ENCODE measurements around the gene OR12D1.
"Not testable (repeated sequence)": the region's sequence is repeated elsewhere in the genome, so short reads cannot be mapped to it uniquely, and the experiment has no call there.

Gene OR12D1

DNA sequence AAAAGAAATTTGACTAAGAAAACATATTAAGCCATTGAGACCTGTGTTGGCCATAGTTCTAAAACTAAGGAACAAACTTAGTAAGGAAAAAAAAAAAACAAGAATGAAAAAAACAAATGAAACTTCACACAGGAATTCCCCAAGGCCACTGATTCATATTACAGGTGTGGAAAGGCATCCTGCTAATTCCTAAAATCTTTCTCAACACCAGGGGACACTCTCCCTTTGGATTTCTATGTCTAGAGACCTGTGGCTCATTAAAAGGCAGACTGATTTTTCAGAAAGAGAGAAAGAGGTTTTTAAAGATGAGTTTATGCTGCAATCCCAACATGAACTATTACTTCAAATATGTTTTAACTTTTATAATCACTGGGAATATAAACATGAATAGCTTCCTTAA is at the start of gene OR12D1:
Gene OR12D1 (plus strand): TSS at position 341 of the 400 bp plus-strand sequence.
- in situ Hi-C loops (cut with MboI; ENCODE audit: low pct_unique_long_range_greater_than_20kb, low sequenced_read_pairs) = no loop called here
- peak; percentile 3 for DNase-seq

DNA sequence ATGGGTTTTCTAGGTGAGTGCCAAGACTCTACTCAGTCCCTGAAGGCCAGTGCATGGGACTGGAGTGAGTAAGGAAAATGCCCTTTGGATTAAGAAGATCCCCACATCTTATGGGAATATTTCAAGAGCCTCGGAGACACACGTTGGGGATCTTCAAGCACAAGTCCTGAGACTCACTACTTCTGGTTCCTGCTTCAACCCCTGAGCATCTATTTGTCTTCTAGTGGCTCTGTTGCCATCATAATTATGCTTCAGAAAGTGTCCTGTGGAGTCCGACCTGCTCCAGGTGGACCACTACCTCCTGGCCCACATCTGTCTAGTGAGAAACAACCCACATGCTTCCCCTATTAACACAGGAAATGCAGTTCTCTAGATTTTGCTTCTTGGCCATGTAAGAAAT is 46.0 kb upstream of the OR12D1 start, which contains the start of gene OR5V1:
Gene OR5V1 (minus strand): TSS at position 101 of the 400 bp plus-strand sequence. CDS start 12,670 bp downstream, outside the sequence.
- DNase-seq = no peak
- in situ Hi-C loops (cut with MboI; ENCODE audit: low pct_unique_long_range_greater_than_20kb, low sequenced_read_pairs) = no loop called here

DNA sequence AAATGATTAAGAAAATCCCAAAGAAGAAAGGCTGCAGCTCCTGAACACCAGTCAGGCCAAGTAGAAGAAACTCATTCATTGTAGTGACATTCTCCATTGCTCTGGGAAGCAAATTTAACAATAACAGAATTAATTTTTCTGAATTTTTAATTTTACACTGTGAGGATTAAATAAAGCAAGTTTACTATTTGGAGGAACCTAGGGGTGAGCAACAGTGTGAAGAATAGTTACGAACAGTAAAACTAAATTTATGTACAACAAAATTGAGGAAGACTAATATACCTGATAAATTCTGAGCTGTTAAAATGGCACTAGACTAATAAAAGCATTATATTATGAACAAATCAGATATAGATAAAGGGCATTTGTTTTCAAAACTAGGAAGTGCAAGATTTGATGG is 39.5 kb upstream of the OR12D1 start, which contains the start of gene OR12D3:
Gene OR12D3 (minus strand): TSS at position 101 of the 400 bp plus-strand sequence. CDS start 4 bp downstream, at position 97.
- DNase-seq = no peak
- in situ Hi-C loops (cut with MboI; ENCODE audit: low pct_unique_long_range_greater_than_20kb, low sequenced_read_pairs) = no loop called here

DNA sequence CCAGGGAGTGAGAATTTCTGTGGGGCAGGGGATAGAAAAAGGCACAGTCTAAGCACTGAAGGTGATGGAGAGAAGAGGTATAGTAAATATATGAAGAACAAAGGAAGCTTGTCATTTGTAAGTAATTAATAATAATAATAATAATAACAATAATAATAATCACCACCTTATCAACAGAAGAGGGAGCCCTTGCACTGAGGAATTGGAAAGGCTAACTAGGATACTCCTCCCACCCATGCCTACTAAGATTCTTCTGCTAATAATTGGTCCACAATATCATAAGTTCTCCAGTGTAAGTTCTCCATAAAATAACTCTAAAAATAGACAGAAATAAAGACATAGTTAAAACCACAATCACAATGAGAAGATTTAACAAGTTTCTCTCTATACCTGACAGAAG is 38.7 kb upstream of the OR12D1 start:
- in situ Hi-C loops (cut with MboI; ENCODE audit: low pct_unique_long_range_greater_than_20kb, low sequenced_read_pairs) = no loop called here
- no peak for DNase-seq

DNA sequence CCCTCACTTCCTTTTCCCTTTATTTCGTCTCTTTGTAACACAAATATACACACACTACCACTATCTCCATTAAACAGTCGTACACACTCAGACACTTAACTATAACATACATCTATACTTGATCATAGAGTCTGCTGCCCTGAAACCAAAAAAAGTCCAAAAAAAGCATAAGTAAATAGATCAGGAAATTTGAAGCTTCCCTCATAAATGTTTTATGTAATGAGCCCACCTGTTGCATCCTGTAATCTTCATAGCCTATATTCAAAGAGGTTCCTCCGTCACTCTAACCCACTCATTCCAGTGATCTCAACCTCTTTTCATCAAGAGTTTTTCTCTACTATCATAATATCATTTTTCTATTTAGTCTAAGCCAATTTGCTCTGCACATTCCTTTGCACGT is 26.2 kb upstream of the OR12D1 start:
- in situ Hi-C loops (cut with MboI; ENCODE audit: low pct_unique_long_range_greater_than_20kb, low sequenced_read_pairs) = no loop called here

DNA sequence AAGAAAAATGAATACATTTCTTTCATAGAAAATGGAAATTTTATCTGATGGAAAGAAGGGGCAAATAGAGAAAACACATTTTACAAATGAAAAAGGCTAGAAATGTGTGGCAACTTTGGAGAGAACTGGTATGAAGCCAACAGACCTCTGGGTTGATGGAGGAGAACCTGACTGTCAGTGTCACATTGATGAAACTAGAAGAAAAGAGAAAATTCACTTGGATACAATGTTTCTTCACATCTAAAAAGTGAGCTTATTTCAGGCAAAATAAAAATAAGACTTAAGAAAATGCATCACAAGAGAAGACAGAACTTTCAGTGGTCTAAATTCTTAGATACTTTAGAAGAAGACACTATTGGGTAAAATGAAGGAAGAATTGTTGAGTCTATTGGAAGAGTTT is 19.4 kb upstream of the OR12D1 start, which contains the start of gene OR12D2:
Gene OR12D2 (plus strand): TSS at position 301 of the 400 bp plus-strand sequence. CDS start 1,069 bp downstream, outside the sequence.
- no peak for DNase-seq
- in situ Hi-C loops (cut with MboI; ENCODE audit: low pct_unique_long_range_greater_than_20kb, low sequenced_read_pairs) = no loop called here

More for the DNA sequence above, 26.2 kb upstream of the OR12D1 start:
- DNase-seq = no peak

DNA sequence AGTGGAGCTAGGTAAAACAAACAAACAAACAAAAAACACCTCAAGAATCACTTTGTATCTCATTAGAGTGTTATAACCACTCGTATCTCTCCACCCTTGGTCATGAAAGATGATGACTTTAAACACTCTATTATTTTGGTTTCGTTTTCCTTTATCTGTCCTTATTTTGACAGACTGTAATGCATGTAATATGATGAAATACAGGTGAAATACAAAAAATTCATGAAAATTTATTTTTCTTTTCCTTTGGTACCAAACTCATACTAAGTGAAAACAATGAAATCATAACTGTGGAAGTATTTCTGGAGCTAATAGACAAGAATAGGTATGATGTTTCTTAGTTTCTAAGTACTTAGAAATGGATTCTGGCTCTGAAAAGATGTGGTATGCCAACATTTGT is 15.2 kb upstream of the OR12D1 start:
- in situ Hi-C loops (cut with MboI; ENCODE audit: low pct_unique_long_range_greater_than_20kb, low sequenced_read_pairs) = no loop called here
- no peak for DNase-seq

DNA sequence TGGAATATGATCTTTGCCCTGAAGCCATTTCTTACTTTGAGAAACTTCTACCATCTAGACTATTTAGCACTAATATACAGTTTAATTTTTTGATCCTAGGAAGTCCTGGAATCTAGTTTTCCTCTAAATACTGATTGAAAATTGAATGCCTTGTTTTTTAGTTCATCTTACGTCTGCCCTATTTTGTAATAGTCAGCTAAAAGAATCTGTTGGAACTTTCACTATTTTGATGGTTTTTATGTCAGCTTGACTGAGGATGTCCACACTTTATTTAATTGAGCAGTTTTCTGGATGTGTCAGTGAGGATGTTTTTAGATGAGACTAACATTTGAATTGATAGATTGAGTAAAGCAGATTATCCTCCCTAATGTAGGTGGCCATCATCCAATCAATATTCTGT is 10.9 kb upstream of the OR12D1 start:
- no peak for DNase-seq
- in situ Hi-C loops (cut with MboI; ENCODE audit: low pct_unique_long_range_greater_than_20kb, low sequenced_read_pairs) = no loop called here

DNA sequence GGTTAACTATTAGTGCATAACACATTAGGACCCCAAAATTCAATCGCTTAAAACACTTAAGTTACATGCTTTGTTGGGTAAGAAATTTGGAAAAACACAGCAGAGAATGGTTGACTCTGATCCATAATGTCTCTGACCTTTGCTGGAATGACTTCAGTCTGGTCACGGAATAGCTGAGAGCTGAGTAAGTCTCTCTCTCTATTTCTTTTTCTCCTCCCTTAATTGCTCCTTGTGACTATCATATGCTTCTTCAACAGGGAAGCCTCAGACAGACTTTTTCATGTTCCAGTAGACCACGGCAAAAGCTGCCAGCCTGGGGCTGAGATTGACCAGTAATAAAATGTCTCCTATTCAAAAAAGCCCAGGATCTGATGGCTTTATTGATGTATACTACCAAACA is 4.8 kb downstream of the OR12D1 start:
- in situ Hi-C loops (cut with MboI; ENCODE audit: low pct_unique_long_range_greater_than_20kb, low sequenced_read_pairs) = no loop called here
- DNase-seq = no peak

DNA sequence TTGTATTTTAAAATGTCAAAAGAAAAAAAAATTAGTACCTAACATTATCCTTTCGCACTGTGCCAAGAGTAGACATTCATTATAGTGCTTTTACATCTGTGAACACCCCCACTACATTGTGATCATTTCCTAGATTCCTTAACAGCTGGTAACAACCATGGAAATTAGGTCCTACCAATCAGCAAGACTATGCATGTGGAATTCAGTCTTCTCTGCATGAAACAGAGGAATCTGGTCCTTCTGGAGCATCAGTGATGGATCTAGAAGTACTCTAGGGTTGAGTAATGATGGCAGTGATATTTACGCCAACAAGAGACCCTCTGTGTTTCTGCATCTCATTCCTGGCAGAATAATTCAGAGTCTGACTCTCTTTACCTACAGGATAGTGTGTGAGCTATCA is 9.4 kb downstream of the OR12D1 start:
- DNase-seq = no peak
- in situ Hi-C loops (cut with MboI; ENCODE audit: low pct_unique_long_range_greater_than_20kb, low sequenced_read_pairs) = no loop called here

DNA sequence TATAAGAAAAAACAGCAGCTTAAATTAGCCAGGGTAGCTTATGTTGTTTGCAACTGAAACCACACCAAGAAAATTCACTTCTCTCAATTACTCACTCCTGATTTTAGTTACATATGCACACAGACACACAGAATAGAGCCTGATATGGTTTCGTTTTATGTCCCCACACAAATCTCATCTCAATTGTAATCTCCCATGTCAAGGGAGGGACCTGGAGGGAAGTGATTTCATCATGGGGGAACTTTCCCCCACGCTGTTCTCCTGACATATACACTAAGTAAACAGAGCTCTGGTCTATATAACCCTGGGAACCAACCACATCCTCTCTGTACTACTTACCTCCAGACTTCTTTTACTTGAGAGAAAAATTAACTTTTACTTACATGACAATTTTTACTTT is 9.8 kb downstream of the OR12D1 start:
- peak; percentile 3 for DNase-seq
- in situ Hi-C loops (cut with MboI; ENCODE audit: low pct_unique_long_range_greater_than_20kb, low sequenced_read_pairs) = no loop called here

DNA sequence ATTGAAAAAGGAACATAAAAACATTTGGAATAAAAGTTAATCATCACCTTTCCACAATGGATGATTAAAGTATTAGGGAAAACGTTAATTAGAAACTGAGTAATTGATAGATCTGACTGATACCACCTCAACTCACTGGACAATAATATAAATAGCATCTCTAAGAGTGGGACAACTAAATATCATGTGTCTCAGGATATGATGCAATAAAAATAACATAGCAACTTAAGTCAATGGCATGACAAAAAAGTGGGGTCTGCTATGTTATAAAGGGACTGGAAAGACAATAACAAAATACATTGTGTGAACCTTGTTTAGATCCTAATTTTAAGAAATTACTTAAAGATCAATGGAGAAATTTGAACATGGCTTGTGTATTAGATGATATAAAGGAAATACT is 10.3 kb downstream of the OR12D1 start:
- in situ Hi-C loops (cut with MboI; ENCODE audit: low pct_unique_long_range_greater_than_20kb, low sequenced_read_pairs) = no loop called here
- DNase-seq = no peak

DNA sequence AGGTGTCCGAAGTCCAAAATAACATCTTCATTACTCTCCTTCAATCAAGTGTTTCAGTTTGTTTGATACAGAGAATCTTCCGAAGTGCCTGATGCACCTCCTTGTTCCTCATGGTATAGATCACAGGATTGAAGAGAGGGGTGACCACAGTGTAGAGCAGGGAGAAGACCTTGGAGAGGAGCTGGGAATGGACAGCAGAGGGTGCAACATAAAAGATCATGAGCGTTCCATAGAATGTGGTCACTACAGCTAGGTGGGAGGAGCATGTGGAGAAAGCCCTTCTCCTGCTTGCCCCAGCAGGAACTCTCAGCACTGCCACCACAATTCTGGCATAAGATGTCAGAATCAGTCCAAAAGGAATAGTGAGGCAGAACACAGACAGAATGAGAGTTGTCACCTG is 11.9 kb downstream of the OR12D1 start:
- in situ Hi-C loops (cut with MboI; ENCODE audit: low pct_unique_long_range_greater_than_20kb, low sequenced_read_pairs) = no loop called here
- DNase-seq = no peak

DNA sequence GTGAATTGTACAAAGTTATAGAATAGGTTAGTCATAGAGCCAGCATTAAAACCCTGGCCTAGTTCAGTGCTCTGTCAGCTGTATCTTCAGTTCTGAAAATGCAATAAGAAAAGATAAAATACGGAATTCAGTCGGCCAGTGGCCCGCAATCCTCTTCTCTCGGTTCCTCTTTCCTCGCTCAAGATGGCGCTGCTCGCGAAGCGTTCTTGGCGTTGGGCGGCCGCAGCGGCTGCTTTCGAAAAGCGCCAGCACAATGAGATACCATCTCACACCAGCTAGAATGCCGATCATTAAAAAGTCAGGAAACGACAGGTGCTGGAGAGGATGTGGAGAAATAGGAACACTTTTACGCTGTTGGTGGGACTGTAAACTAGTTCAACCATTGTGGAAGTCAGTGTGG is 22.0 kb downstream of the OR12D1 start:
- in situ Hi-C loops (cut with MboI; ENCODE audit: low pct_unique_long_range_greater_than_20kb, low sequenced_read_pairs); DNase-seq: not testable (repeated sequence)

DNA sequence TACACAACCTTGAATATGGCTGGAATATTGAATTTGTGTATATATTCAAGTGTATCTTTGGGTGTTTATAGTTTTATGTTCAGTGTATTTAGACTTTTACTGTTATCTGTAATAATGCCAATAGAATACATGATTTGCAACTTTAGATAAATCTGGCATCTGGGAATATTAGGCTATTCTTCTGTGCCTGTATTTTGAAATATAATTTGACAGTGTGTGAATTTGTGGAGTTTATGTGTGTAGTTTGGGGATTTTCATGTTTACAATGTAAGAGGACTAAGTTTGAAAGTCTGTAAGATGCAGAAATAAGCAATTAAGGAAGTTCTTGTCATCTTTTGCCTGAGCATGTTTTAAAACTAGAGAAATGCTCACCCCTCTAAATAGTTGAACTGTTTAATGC is 24.3 kb downstream of the OR12D1 start, which contains the start of gene OR10C1:
Gene OR10C1 (plus strand): TSS at position 301 of the 400 bp plus-strand sequence. CDS start 710 bp downstream, outside the sequence.
- in situ Hi-C loops (cut with MboI; ENCODE audit: low pct_unique_long_range_greater_than_20kb, low sequenced_read_pairs) = no loop called here
- DNase-seq = no peak

DNA sequence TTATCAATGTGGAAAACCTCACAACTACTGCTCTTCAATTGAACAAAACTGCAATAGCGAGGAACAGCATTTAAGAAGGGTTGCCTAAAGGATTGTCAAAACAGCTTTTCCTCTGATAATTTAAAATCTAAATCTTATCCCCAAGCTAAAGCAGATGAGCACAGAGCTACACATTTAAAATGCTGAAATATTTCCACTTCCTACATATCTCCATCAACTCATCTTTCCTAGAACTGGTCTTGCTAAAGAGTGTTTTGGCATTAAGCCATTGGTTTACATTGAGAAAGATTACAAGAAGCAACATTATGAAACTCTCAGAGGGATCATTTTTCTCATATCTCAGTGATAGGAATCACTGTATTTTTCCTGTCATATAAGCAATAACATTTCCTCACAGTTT is 28.0 kb downstream of the OR12D1 start:
- in situ Hi-C loops (cut with MboI; ENCODE audit: low pct_unique_long_range_greater_than_20kb, low sequenced_read_pairs) = no loop called here
- DNase-seq = no peak

DNA sequence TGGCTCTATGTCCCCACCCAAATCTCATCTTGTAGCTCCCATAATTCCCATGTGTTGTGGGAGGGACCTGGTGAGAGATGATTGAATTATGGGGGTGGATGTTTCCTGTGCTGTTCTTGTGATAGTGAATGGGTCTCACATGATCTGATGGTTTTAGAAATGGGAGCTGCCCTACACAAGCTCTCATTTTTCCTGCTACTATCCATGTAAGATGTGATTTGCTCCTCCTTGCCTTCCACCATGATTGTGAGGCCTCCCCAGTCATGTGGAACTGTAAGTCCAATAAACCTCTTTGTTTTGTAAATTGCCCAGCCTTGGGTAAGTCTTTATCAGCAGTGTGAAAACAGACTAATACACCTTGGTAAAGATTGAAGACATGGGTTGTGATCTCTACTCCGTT is 29.3 kb downstream of the OR12D1 start:
- in situ Hi-C loops (cut with MboI; ENCODE audit: low pct_unique_long_range_greater_than_20kb, low sequenced_read_pairs); DNase-seq: not testable (repeated sequence)

DNA sequence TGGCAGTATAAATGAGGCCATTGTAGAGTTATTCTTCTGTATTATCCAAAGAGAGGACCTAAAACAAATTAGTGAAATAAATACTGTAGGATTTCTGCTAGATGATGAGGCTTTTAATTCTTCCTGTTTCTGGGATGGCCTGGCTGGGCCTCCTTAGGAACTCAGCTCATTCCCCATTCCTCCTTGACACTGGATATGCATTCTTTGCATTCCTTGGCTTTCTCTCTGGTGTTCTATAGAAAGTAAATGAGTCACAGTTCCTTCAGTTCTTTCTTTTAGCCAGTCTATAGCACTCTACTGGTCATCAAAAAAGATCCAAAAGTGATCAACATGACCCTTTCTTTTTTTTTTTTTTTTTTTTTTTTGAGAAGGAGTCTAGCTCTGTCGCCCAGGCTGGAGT is 32.9 kb downstream of the OR12D1 start:
- in situ Hi-C loops (cut with MboI; ENCODE audit: low pct_unique_long_range_greater_than_20kb, low sequenced_read_pairs) = no loop called here
- DNase-seq = no peak

DNA sequence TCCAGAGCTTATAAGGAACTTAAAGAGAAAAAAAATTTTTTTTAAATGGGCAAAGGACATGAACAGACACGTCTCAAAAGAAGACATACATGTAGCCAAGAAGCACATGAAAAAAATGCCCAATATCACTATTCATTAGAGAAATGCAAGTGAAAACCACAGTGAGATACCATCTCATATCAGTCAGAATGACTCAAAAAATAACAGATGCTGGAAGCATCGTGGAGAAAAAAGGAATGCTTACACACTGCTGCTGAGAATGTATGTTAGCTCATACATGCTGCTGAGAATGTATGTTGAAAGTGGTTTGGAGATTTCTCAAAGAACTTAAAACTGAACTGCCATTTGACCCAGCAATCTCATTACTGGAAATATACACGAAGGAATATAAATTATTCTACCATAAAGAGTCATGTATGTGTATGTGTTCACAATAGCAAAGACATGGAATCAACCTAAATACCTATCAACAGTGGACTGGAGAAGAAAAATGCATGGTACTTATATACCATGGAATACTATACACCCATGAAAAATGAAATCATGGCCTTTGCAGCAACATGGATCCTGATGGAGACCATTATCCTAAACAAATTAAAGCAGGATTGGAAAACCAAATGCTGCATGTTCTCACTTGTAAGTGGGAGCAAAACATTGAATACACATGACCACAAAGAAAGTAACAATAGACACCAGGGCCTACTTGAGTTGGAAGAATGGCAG is 36.9 kb downstream of the OR12D1 start:
- DNase-seq = no peak
- in situ Hi-C loops (cut with MboI; ENCODE audit: low pct_unique_long_range_greater_than_20kb, low sequenced_read_pairs) = no loop called here

DNA sequence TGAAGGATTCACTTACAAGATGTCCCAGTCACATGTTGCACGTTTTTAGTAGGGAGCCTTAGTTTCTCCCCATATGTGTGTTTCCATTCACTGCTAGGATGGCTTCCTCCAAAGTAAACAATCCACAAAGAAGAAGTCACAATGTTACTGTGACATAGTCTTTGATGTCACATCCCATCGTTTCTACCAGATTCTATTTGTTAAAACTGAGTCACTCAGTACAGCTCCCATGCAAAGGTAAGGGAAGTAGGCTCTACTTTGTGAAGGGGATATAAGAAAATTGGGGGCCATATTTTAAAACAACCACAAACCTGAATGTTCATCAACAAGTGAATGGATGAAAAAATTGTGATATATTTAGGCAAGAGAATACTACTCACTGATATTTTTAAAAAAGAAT is 42.2 kb downstream of the OR12D1 start, which contains the start of the genes OR11A1 and OR2H1:
Gene OR11A1 (minus strand): TSS at position 101 of the 400 bp plus-strand sequence. CDS start 29,430 bp downstream, outside the sequence.
Gene OR2H1 (plus strand): TSS at position 185 of the 400 bp plus-strand sequence. CDS start 4,615 bp downstream, outside the sequence.
- DNase-seq = no peak
- in situ Hi-C loops (cut with MboI; ENCODE audit: low pct_unique_long_range_greater_than_20kb, low sequenced_read_pairs) = no loop called here

Data from KBM-7 (cell line).